NCI-H82 (cell line): ENCODE measurements around the gene SDK2.

Experiments used
- DNase-seq: peaks from one replicate; lab custom pipeline; 2025; lab: John Stamatoyannopoulos, UW

The SDK2 gene

DNA sequence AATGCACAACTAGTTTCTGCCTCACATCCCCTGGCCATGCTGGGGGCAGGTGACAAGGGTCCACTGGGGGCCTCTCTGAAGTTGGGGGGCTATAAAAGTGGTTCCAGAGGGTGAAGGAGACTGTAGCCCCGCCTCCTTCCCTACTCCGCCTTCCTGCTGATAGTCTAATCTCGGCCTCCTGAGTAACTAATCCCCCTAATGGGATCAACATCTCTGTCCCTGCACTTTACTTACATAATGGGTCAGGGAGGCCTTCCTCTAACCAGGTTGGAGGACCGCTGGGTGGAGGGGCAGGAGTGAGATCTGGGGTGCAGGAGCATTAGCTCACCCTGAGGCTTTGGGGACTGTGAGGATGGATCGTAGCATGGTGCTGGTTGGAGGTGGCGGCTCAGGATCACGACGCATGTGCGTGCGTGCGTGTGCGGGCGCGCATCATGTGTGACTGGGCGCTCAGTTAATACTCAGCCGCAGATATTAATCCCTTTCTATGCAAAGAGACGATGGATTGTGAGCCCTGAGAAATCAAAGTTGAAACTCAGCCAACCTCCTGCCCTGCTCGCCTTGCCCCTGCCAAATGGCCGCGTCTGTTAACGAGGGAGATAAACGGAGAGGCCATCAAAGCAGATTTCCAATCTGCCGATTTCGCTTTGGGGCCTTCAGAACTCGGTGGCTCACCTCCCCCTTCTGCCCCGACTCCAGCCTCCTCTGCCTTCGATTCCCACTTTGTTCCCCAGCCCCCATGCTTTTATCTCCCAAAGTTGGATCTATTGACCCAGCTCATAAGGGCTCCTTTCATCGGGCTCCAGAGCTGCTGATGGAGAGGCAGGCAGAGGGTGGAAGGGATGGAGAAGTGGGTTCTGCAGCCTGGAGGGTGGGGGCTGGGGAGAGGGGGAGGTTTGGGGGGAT lies 107.3 kb downstream of the SDK2 start:
- DNase-seq = peak; percentile 99

DNA sequence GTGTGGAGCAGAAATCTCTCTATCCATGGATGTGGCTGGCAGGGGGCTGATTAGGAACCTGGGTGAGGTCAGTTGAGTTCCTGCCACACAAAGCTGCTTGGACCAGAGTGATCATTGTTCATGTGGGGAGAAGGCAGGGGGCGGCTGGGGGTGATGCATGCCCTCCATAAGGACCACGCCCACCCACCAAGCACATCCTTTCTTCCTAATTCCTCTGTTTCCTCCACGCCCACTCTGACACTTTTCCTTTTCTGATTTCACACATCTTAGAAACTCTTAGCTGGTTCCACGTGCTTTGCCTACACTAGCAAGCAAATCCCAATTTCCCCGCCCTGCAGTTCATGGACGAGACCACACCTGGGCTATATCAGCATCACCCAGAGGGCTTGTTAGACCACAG lies 108.5 kb downstream of the SDK2 start:
- no peak for DNase-seq

DNA sequence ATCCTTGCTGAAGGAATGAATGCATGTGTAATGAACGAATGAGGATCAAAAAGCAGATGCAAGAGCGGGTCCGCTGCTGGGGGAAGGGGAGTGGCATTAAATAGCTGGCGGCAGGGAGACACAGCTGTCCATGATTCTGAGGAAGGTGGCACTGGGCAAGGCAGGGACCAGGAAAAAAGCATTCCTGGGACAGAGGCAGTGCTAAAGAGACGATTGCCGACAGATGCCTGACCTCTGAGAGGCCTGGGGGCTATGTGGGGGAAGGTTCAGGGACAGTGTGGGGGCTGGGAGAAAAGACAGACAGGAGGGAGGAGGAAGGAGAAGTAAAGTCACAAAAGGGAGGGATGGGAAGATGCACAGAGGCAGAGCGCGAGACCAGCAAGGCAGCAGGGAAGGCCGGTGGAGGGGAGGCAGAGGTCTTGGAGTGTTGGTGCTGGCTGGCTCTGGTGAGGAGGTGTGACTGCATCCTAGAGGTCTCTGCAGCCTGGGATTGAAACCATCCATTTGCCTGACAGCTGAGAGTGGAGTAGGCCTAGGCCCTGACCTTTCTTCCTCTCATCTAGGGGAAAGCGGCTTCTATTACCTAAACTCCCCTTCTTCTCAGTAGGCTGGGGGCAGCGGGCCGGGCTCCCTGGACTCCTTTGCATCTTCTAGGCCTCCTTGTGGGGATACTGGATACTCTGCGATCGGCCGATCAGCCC lies 109.9 kb downstream of the SDK2 start:
- DNase-seq = peak; percentile 60

DNA sequence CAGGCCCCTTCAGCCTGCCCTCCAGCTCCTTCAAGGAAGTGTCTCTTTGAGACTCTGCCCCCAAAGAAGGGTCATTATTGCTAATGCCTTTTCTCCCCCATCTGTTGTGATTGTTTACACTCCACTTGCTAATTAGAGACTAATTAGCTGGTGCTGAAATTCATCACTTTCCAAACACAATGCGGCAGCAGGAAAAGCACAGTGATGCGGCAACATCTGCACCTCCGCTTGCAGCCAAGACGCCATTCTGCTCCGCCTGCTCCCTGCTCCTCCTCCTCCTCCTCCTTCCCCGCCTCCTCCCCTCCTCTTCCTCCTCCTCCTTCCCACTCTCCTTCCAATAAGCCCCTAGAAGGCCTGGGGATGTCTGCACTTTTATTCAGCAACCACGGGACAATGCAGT lies 110.5 kb downstream of the SDK2 start:
- DNase-seq = peak; percentile 96

DNA sequence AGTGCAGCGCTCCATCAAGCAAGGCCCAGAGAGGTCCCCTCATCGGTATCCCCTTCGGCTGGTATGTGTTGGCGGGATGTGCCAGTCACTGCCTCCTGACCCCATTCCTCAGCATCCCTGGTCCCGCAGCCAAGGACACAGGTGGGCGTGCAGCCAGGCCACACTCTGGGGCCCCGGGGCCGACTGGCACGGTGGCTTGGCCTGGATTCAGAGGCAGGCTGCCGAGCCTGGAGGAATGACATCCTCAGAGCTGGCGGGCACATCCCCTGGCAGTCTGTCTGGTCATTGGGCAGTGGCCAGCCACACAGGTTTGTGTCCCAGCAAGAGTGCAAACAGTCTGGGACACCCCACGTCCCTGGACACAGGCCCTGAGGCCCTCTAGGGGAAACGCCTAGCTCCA lies 111.1 kb downstream of the SDK2 start:
- DNase-seq = no peak

DNA sequence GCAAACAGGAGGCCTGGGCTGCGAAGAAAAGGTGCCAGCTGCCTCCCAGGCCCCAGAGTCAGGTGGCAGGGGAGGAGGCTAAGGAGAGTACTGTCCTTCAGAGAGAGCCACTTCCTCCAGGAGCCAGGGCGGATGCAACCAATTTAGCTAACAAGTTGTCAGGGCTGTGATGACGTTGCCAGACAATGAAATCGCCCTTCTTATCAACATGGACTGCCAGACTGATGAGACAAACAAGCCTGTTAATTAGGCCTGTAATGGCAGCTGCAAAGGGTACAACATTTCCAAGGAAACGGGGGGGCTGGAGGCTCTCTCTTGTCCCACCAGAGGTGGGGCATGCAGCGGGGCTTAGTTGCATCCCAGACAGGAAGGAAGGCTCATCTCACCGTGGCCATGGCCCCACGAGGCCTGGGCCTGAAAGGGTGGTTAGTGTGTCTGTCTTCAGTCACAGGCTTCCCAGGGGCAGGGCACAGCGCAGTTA lies 111.8 kb downstream of the SDK2 start:
- peak; percentile 74 for DNase-seq

DNA sequence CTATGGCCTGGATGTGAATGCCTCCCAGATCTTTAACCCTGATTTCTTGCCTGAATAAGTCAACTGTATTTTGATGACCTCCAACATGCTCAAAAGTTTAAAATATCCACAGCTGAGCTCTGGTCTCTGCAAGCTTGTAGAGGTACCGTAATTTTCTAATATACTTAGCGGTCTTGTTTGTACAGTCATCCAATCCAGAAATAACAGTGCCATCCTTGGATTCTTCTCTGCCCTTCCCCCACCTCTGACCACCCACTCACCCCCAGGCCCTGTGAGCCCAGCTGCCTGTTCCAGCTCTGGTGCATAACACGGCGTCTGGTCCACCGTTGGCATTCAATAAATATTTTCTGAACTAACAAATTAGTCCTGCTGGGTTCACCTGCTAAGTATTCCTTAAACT lies 113.1 kb downstream of the SDK2 start:
- DNase-seq = no peak

DNA sequence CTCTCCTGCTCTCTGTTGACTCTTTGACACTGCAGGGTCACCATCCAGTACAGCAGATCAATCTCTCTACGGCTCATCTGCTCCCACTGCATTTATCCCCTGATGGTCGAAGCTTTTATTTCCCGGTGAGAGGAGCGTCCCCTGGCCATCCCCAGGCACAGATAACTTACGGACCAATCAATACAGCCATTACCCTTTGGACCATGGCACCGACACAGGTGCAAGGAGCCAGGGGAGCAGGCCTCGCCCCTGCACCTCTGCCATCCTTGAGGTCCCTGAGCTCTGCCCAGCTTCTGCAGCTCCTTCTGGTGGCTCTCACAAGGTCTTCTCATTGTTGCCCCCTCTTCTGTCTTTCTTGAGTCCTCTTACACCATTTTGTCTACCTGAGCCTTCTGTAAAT lies 115.6 kb downstream of the SDK2 start:
- no peak for DNase-seq

DNA sequence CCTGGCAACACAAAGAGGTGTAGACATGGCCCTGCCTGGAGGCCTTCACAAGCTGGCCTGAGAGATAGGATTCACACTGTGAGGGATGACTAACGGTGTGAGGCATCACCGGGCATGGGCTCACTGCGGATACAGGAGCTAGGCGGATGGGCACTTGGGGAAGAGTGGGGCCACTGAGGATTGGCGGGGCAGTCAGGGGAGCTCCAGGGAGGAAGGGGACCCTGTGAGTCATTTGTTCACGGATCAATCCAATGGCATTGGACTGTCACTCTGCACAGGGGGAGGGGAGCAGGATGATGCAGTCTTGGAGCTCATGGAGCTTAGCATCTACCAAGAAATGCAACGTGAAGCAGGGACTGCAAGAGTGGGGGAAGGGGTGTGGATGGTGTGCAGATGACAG lies 117.3 kb downstream of the SDK2 start:
- DNase-seq = no peak

DNA sequence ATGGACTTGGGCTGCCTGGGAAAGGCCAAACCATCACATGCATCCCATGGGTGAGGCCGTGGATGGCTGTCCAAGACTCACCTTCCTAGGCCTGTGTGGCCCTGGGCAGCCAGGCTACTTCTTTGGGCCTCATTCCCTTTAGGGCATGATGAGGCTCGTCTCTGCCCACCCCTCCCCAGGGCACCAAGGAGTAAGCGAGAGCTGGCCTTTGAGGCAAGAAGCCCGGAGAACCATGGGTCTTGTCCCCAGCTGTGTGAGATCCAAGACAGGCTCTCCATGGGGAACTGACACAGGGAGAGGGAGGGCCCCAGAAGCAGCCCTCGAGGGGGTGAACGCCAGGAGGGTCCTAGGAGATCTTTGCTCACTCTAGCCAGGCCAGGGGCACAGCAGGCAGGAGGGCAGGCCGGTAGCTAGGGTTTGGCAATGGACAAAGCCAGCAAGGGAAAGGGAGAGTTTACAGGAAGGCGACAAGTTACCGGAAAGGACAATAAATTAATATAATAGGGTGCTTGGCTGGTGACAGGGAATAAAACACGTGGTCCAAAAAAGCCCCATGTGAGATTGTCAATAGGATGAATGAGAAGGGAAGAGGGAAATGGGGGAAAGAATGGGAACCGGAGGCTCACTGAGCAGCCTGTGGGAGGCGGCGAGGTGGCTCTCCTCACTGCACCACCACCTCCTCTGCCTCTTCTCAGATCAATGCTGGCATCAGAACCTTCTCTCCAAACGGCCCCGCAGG lies 119.1 kb downstream of the SDK2 start:
- DNase-seq = no peak

DNA sequence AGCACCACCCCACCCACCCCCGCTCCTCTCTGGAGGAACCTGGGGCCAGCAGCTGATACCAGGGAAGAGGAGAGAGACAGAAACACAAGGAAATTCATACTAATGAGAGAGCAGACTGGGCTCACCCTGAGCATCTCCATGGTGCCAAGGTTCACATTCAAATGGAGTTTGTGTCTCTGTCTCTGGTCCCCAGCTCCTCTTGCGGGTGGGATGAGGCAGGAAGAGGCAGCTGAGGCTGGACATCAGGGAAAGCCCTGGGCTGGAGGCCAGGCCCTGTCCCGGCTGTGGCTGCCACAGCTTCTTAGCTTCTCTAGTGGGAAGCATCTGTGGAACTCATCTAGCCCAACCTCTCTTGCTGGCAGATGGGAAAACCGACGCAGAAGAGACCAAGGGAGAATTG lies 121.5 kb downstream of the SDK2 start:
- DNase-seq = no peak

DNA sequence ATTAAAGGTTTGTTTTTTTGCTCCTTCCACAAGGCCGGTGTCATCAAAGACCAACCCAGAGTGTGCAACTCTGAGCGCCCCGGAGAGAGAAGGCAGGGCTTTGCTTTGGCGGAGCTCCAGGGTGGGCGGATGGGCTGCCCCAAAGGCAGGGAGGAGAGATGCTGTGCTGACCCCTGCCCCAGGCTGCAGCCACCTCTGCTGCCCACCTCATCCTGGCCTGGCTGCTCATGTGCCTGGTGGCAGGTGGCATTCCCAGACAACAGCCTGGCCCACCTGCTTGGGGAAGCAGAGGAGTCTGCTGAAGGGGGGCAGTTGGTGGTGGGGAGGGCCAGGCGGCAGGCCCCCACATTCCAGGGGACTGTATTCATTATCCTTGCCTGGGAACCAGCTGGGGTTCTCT lies 122.1 kb downstream of the SDK2 start:
- no peak for DNase-seq

DNA sequence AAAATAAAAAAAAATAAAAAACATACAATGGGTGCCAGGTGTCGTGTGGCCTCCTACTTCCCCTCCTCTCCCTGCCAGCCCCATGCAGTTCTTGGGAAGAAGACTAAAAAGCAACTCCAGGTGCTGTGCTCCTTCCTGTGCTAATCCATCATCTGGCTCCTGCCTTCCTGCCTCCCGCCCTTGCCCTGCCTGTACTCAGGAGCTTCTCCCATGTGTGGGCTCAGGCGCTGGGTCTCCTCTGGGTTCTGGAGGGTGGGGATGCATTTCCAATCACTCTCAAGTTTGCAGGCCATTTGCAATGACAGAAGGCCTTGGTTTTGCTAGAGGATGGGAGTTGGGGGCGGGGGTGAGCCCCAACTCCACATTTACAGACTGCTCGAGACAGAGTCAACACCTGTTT lies 122.9 kb downstream of the SDK2 start:
- DNase-seq = peak; percentile 64

DNA sequence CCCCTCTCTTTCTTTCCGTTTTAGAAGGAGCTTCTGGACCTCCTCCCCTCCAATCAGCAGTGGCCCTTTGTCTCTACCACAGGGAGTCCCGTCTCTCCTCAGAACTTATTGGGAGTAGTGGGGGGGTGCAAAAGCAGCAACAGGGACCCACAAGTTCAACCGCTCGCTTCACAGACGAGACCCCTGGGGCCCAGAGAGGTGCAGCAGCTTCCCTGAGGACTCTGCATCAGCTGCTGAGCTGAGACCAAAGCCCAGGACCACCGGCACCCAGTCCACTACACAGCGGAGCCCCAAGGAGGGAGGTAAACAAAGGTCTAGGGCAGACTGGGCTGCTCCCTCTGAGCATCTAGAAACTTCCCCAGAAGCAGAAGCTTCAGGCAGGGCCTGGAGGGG lies 123.9 kb downstream of the SDK2 start:
- DNase-seq = no peak

DNA sequence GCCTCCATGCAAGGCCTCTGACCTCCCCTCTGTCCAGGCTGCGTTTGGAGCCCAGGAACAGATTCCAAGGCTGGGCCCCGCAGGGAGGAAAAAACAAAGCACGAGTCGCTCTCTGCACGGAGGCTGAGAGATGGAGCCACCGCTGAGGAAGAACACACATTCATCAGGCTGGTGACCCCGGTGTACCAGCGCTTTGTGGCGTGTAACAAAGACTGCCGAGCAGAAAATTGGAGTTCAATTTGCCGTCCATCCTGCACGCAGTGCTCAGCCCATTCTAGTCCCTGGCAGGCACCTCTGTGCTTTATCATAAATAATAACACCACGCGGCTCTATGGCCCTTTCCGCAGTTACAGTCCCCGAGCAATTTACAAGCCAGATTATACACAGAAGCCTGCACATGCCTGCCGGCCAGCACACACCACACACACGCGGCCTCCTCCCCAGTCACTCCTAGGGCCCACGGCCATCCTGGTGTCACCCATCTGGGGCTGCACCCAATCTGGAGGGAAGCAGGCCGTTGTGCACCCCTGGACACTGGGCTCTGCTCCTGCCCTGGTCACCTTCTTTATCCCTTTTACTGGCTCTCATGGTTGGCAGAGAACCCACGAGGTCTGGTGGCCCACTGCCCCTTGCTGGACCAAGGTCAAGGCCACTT lies 124.4 kb downstream of the SDK2 start:
- no peak for DNase-seq

DNA sequence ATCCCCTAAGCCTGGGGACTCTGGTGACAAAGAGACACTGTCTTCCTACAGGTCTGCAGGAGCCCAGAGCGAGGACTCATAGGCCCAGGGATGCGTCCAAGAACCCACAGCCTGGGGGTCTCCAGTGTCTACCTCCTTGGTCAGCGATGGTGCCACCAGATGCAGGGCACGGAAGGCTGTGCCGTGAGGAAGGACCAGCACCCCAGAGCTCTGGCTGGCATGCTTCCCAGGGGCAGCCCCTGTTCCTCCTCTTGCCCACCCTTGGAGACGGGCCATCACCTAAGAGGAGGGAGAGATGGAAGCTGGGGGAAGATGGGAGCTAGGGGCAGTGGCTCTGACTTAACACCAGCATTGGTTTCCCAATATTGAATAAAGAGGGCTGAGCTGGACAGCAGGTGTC lies 125.2 kb downstream of the SDK2 start:
- DNase-seq = no peak

DNA sequence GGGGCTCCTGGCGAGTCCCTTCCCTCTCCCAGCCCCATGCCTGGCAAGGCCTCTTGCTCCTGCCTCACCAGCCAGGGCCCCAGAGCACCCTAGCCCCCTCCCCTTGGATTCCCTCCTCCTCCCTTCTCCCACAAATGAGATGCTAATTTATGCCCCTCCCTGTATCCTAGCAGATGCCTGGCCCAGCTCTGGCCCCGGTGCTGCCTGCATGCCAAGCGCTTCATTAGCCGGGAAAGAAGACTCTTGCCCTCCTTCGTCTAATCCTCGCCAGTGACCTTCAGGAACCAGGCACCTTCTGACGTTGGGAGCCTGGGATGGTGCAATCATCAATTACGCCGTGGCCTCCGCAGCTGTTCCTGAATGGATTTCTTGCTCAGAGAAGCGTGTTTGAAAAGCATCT lies 127.8 kb downstream of the SDK2 start:
- DNase-seq = peak; percentile 82

DNA sequence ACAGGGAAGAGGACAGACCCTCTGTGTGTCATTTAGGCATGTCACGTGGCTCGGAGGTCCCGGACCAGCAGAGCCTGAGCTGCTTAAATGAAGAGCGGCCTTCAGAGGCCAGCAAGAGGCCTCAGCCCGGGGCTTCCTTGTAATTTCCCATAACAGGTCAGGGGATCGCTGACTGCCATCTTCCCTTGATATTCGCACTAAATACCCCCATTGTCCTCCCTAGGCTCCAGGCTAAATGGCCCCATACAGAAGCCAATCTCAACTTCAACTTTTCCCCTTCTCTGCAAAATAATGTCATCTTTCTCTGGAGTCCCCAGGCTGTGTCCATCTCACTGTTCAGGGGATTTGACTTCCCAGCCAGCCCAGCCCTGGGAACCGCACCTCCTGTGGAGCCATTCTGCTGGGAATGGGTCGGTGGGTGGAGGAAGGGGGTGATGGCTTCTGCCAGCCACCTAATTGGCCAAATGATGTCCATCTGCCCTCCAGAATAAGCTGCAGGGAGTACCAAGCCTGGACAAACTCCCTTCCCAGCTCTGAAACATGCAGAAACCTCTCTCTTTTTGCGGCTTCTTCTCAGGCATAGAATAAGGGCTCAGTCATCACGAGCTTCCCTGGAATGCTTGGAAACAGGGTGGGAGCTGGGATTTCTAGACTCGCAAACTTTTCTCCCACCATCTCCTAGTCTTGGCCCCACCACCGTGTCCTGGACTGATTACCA lies 129.9 kb downstream of the SDK2 start:
- DNase-seq = no peak

DNA sequence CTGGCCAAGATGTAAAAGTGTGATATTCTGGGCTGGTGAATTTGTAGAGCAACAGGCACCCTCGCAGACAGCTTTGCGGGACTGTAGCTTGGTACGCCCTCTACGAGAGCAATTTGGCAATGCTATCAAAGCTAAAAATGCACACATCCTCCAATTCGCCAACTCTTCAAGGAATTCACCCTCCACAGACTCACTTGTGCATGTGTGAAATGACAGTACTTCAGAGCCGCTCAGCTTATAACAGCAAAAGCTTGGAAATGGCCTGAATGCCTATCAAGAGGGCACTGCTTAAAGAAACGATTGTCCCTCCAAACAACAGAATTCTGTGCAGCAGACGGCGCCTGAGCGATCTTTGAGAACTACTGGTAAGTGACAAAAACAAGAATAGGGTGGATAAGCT lies 130.8 kb downstream of the SDK2 start:
- DNase-seq = peak; percentile 19

DNA sequence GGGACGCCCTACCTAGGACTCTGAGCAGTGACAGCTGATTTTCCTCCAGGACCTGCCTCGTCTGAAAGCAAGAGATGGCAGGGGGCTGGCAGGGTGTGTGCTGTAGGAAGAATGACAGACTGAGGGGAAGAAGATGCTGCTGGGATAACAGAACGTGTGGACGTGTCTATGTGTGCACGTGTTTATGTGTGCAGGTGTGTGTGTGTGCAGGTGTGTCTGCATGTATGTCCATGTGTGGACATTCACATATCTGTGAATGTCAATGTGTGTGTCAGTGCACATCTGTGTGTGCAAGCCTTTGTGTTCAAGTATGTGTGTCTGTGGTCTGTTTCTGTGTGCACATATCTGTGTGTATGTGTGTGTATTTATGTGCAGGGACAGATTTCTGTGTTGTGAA lies 132.5 kb downstream of the SDK2 start:
- no peak for DNase-seq

DNA sequence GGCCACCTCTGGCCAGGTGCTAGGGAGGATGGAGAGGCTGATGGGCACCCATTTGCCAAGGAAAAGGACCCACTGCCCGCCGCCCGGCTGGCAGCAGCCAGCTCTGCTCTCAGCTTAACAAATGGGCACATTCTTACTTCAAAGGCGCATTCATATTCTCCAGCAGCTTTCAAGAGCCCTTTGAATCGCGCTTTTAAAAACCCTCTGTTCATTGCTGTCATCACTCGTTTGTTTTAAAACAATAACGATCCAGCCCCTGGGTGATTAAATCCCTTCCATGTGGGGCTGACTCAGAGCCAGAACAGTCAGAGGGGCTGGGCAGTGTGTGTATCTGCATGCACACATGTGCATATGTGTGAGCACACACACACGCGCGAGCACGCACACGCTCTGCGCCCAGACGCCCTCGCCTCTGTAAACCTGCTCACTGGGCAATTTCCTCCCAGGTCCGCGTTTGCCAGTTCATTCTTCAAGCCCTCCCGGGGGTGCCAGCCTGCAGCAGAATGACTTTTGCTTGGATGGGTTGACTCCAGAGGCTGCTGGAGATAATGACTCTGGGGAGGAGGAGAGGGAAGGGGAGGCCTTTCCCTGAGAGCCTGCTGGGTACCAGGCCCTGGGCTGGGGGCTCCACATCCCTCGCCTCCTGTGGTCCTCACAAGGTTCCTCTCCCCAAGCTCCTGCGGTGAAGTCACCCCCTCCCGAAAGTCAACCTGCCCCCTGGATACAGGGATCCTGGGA lies 133.1 kb downstream of the SDK2 start:
- DNase-seq = peak; percentile 37
